ENCODE results near the gene LSR.
"Not testable (repeated sequence)": the region's sequence is repeated elsewhere in the genome, so short reads cannot be mapped to it uniquely, and the experiment has no call there.

Gene LSR

DNA sequence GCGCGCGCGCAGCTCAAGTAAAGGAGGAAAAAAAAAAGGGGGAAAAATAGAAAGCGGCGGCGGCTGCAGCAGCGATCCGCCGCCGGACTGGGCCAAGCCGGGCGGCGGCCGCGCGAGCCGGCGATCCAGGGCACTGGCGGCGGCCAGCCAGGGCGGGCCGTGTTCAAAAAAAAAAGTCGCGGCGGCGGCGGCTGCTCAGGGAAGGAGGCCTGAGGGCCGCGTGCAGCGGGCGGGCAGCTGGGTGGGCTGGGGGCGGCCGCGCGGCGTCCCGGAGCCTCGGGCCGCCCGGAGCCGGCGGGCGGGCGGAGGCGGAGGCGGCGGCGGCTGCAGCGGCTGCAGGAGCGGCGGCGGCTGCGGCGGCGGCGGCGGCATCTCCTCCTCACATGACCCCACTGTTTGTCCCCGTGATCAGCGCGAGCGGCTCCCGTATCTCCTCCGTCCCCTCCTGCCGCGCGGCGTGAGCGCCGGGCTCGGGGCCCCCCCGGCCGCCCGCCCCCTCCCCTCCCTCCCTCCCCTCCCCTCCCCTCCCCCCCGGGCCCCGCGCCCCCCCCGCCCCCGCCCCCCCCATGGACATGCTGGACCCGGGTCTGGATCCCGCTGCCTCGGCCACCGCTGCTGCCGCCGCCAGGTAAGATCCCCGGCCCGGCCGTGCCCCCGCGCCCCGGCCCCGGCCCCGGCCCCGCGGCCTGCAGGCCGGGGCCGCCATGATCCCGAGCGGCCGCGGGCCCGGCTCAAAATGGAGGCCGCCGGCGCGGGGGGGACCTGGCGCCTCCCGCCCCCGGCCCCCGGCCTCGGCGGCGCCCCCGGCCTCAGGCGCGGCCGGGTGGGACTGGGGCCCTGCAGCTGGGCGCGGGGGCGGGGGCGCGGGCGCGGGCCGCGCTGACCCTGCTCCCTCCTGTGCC is 20.0 kb downstream of the LSR start, which contains the start of gene USF2:
Gene USF2 (plus strand): TSS at position 427 of the 902 bp plus-strand sequence. CDS start 140 bp downstream, at position 567.
- DNase-seq, result no peak

DNA sequence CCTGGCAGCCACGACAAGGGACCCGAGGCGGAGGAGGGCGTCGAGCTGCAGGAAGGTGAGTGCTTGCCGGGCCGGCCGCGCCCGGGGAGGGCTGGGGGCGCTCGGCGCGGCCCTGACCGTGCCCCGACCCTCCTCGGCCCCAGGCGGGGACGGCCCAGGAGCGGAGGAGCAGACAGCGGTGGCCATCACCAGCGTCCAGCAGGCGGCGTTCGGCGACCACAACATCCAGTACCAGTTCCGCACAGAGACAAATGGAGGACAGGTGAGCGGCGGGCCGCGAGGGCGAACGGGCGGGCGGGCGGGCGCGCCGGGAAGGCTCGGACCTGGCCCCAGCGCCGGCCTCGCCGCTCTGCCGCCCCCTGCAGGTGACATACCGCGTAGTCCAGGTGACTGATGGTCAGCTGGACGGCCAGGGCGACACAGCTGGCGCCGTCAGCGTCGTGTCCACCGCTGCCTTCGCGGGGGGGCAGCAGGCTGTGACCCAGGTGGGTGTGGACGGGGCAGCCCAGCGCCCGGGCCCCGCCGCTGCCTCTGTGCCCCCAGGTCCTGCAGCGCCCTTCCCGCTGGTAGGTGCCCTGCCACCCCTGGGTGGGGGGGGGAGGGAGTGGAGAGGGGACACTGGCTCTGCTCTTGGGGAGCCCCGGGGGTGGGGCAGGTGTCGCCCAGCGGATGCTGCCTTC is 20.8 kb downstream of the LSR start:
- DNase-seq, result peak; percentile 33

DNA sequence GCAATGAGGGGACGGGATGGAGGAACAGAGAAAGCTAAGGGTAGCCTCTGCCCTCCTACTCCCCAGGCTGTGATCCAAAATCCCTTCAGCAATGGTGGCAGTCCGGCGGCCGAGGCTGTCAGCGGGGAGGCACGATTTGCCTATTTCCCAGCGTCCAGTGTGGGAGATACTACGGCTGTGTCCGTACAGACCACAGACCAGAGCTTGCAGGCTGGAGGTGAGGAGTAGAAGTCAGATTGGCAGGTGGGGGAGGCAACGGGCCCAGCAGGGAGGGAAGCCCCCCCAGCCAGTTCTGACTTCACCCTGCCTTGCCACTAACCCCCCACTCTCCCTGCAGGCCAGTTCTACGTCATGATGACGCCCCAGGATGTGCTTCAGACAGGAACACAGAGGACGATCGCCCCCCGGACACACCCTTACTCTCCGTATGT is 21.6 kb downstream of the LSR start:
- no peak for DNase-seq

DNA sequence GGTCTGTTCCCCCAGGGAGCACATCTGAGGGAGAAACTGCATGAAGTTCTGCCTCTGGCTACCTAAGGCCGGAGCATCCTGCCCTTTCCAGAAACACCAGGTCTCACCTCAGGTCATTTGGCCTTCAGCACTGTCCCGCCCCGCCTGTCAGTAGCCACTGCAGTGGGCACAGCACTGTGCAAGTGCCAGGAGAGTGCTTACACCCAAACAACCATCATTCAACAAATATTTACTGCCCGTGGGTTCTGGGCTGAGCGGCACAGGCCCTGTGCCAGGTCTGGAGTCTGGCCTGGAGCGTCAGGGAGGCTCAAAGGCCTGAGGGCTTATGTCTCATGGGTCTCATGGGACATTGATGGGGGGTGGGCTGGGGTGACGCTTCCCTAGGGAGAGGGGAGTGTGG is 22.7 kb downstream of the LSR start:
- DNase-seq, result no peak

DNA sequence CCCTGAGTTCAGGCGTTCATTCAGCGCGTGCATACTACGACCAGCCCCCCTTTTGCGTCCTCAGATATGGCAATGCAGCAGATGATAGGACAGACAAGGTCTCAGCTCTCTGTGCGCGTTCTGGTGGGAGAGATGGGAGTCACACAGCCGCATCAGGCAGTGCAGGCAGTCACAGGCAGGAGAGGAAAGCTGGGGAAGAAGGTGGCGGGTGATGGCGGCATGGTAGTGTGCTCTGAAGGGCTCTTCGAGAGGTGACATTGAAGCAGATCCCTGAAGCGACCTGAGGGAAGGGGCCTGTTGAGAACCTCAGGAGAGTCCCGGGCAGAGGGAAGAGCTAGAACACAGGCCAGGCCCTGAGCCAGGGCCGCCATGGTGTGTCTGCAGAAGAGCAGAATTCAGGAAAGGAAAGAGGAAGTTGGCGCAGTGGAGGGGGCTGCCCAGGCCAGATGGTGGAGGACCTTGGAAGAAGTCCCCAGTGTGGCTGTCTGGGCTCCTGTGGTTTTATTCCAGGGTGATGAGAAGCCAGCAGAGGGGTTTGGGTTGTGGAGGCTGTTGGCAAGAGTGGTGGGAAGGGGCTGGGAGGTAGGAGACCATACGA is 23.4 kb downstream of the LSR start:
- DNase-seq, result no peak

DNA sequence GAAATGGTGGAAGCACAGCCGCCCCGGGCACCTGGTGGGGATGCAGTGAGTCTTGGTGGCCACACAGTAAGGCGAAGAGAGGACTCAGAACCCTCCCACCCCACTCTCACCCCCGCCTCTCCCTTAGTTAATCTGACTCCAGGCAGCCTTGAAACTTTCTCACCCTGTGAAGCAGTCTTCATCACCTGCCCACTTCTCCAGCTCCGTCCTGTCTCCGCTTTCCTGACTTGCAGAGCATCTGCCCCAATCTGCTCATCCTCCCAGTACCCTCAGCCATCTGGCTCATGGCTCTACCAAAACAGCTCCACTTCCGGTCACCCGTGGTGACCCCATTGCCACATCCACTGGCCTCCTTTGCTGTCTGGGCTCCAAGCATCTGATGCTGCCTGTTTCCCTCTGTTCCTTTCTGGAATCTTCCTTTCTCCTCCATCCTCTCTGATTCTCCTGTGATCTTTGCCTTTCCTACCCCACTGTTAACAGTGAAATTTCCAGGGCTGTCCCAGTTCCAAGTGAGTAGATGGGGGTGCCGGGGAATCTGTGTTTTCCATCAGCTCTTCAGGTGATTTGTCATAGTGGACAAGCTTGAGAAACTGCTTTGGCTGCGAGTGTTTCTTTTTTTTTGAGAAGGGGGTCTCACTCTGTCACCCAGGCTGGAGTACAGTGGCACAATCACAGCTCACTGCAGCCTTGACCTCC is 24.3 kb downstream of the LSR start:
- DNase-seq, result no peak

DNA sequence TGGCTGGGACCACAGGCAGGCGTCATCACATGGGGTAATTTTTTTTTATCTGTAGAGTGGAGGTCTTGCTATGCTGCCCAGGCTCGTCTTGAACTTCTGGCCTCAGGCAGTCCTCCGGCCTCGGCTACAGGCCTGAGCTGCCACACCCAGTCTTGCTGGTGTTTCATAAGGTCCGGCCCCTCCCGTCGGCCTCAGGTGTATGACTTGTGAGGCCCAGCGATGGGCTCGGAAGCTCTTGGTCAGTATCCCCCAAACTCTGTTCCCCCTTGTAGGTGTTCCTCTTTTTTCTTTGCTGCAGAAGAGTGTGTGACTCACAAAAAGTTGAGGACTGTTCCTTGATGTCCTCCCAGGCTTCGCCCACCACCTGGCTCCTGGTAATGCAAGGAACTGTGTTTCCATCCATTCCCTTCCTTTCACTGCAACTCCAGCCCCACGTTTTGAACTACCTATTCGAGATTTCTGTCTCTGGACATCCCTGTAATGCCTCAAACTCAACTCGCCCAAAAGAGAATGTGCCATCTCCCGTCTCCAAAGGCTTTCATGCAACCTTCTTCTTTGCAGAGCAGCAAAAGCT is 25.0 kb downstream of the LSR start:
- no peak for DNase-seq

DNA sequence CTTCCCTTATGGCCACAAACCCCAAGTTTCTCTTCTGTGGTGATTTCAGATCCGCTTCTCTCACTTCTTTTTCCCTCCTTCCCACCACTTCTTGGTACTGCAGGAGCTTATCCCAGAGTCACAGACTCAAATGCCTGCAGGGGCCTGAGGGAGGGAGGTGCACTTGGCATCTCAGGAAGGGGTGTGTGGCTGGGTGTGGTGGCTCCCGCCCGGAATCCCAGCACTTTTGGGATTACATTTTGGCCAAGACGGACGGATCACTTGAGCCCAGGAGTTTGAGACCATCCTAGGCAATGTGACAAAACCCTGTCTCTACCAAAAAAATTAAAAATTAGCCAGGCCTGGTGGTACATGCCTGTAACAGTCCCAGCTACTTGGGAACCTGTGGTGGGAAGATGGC is 25.5 kb downstream of the LSR start:
- DNase-seq, result no peak

DNA sequence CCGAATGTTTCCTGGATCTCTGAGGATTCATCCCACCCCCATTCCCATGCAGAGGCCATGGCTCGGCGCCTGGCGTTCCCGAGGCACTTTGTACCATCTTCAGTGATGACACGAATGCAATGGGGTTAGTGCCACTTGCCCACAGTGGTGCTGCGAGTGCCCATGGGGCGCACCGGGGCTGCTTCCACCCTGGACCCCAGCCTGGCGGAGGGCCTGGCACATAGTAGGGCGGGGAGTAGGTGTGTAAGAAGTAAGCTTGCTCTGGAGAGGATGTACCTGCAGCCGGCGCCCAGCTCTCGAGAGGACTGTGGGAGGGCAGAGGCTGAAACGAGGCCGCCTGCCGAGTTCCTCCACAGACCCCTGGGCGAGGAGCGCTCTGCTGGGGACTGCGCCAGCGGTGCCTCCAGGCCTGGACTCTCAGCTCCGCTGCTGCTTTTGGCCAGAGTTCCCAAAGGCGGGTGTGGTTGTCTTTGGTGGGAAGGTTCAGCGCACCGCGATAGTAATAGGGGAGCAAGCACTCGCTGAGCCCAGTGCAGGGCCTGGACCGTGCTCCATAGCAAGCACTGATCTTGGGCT is 28.0 kb downstream of the LSR start:
- no peak for DNase-seq

DNA sequence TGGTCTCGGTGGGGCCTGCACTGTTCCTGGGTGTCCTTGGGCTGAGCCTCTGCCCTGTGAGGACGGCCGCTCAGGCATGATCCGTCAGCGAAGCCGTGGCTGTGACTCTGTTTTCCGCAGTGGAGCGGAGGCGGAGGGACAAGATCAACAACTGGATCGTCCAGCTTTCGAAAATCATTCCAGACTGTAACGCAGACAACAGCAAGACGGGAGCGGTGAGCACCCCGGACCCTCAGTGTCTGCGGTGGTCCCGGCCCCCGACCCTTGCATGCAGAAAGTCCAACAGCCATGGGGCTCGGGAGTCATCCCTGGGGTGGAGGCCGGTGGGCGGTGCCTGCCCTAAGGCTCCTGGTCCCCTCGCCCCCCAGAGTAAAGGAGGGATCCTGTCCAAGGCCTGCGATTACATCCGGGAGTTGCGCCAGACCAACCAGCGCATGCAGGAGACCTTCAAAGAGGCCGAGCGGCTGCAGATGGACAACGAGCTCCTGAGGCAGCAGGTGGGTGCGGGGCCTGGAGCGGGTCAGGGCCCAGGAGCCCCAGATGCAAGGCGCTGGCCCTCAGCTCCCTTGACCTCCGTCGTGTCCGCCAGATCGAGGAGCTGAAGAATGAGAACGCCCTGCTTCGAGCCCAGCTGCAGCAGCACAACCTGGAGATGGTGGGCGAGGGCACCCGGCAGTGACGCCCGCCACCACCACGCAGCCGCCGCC is 29.9 kb downstream of the LSR start:
- no peak for DNase-seq

DNA sequence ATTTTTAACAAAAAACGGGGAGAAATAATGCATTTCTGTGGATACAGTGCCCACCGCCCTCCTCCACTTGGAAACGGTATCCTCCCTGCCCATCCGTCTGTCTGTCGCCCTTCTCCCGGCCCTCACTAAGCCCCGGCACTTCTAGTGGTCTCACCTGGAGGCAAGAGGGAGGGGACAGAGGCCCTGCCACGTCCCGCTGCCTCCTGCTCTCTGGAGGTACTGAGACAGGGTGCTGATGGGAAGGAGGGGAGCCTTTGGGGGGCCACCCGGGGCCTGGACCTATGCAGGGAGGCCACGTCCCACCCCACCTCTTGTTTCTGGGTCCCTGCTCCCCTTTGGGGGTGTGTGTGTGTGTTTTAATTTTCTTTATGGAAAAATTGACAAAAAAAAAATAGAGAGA is 30.6 kb downstream of the LSR start:
- DNase-seq, result no peak

DNA sequence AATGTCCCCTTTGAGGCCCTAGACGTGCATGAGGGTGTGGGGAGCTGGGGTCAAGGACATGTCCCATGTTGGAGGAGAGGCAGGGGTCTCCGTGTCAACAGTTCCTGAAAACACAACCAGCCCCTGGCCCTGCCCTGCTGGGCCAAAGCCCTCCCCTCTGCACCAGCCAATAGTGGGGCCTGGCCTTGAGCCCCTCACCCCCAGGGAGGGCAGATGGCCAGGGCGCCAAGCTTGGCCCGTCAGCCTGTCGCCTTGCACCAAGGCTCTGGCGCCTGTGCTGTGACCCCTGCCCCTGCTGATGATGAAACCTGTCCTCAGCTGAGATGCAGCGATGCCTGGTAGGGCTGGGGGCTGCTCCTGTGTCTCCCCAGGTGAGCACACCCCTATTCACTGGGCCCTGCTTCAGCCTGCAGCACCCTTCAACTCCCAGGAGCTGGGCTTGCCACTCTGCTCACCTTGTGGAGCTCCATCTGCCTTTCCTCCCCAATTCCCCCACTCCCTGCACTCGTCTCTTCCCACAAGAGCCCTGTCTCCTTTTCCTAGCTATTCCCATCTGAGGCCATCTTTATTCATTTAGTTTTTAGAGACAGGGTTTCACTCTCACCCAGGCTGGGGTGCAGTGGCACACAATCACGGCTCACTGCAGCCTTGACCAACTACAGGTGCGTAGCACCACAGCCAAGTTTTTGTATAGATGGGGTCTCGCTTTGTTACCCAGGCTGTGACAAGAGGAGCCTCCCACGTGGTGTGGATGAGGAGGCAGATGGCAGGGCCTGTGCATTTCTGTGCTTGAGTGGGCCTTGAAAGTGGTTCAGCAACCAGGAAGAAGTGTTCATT is 31.4 kb downstream of the LSR start:
- no peak for DNase-seq

DNA sequence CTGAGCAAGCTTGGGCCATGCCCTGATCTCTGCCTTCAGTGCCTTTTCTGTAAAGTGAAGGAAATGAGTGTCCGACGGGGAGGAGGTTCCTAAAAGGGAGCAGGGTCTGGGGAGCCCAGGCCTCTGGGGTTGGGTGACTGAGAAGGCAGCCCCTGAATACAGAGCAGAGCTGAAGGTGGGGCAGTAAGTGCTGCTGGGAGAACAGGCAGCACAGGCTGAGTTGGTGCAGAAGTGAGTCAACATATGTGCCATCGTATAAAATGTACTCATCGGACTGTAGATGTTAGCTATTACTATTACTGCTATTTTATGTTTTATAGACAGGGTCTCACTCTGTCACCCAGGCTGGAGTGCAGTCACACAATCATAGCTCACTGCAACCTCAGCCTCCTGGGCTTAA is 32.5 kb downstream of the LSR start:
- no peak for DNase-seq

DNA sequence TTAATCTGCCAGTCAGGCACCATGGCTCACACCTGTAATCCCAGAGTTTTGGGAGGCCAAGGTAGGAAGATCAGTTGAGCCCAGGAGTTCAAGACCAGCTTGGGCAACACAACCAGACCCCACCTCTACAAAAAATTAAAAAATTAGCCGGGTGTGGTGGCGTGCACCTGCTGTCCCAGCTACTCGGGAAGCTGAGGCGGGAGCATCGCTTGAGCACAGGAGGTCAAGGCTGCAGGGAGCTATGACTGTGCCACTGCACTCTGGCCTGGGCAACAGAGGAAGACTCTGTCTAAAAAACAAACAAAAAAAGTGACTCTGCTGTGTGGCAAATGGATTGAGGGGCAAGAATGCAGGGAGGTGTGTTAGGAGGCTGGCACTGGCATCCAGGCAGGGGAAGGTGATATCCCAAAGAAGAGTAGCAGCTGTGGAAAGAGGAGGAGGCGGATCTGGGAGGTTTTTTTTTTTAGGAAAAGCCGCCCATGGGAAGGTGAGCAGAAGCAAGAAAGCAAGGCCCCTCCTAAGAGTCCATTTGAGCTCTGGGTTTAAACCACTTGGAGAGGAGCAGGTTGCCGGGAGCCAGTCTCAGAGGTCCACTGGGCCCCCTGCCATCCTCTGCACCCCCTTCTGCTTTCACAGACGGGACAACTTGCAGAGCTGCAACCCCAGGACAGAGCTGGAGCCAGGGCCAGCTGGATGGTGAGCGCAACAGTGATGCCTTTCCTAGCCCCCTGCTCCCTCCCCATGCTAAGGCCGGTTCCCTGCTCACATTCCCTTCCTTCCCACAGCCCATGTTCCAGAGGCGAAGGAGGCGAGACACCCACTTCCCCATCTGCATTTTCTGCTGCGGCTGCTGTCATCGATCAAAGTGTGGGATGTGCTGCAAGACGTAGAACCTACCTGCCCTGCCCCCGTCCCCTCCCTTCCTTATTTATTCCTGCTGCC is 35.6 kb downstream of the LSR start:
- DNase-seq, result no peak

DNA sequence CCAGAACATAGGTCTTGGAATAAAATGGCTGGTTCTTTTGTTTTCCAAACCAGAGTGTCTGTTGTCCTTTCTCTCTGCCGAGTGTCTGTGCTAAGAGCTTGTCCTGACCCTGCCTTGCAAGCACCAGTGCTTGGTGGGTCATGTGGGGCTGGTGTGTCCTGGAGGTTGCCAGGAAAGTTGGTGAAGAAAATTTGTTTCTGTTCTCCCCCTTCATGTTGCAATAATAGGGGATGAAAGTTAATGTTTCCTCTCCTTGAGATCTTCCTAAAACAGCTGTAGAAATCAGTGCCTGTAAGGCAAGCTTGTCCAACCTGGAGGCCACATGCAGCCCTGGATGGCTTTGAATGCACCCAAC is 36.3 kb downstream of the LSR start:
- no peak for DNase-seq

DNA sequence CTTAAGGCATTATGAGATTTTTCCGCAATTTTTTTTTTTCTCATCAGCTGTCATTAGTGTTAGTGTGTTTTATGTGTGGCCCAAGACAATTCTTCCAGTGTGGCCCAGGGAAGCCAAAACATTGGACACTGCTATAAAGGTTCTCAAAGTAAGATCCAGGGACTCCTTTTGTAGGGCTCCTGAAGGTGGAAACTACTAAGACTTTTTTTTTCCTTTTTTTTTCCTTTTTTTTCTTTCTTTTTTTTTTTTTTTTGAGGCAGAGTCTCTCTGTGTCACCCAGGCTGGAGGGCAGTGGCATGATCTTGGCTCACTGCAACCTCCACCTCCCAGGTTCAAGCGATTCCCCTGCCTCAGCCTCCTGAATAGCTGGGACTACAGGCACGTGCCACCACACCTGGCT is 36.7 kb downstream of the LSR start:
- not testable (repeated sequence) for DNase-seq

DNA sequence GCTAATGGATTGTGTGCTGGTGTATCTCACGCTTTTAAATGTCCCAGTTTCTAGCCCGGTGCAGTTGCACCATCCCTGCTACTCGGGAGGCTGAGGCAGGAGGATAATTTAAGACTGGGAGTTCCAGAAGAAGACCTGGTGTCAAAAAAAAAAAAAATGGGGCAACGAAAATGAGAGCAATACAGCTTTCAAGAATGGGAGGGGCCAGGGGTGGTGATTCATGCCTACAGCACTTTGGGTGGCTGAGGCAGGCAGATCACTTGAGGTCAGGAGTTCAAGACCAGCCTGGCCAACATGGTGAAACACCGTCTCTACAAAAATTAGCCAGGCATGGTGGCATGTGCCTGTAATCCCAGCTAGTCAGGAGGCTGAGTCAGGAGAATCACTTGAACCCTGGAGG is 37.3 kb downstream of the LSR start:
- DNase-seq, result not testable (repeated sequence)

DNA sequence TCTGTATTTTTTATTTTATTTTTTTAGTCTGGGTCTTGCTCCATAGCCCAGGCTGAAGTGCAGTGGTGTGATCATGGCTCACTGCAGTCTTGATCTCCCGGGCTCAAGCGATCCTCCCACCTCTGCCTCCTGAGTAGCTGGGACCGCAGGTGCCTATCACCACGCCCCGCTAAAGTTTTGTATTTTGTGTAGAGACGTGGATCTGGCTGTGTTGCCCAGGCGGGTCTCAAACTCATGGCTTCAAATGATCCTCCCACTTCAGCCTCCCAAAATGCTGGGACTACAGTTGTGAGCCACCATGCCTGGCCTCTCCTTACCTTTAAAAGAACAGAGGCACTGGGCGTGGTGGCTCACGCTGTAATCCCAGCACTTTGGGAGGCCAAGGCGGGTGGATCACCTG is 38.9 kb downstream of the LSR start:
- no peak for DNase-seq

DNA sequence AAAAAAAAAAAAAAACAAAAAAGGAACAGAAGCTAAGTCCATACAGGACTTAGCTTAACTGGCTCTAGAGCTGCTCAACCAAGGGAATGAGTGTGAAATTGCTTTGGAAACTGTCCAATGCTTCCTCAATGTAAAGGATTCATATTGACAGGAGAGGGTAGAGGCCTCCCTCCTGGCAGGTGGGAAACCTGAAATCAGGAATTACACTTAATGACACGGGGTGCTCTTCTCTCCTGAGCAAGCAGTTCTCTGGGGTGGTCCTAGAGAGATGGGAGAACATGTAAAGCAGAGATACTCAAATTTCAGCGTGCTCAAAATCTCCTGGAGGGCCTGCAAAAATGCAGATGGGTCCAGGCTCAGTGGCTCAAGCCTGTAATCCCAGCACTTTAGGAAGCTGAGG is 39.5 kb downstream of the LSR start:
- DNase-seq, result no peak

DNA sequence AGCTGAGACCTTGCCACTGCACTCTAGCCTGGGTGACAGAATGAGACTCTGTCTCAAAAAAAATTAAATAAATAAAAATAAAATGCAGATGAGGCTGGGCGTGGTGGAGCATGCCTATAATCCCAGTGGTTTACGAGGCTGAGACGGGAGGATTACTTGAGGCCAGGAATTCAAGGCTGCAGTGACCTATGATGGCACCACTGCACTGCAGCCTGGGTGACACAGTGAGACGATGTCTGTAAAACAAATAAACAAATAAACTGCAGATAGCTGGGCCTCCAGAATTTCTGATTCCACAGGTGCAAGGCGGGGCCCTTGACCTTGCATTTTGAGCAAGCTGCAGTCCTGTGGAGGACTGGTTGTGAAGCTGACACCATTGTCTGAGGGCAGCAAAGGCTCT is 40.1 kb downstream of the LSR start:
- DNase-seq, result no peak
